IMR-90 (cell line): Measurements from ENCODE around the gene LTBP2. TPM values are rescaled to one million over a fixed set of nuclear protein-coding genes. Genes with fewer than 3 reads are reported as not detected.

ENCODE experiments used
- ATAC-seq: fragments of 200-7000 bp; cut with Tn5 transposase; 2 replicates; pipeline ENCODE4 v1.9.1; 2020; ENCODE audit warnings: low read depth, mild to moderate bottlenecking, moderate library complexity
- BruUV-seq: library from RNA; stranded (reverse); fragments of 400-500 nt; replicated peaks from 2 replicates; lab custom pipeline; 2021; lab: Mats Ljungman, UMichigan
- CTCF ChIA-PET: fragments of 300-600 bp; formaldehyde crosslinking; extraction: SDS; loops from one replicate; lab custom pipeline; 2021; ENCODE audit warnings: antibody characterized with exemption; lab: Yijun Ruan, JAX
- POLR2A ChIA-PET: fragments of 300-600 bp; sonication (Branson Sonifier 250); formaldehyde crosslinking; loops from one replicate; lab custom pipeline; 2022; ENCODE audit warnings: antibody characterized with exemption; ENCODE audit not compliant: unreplicated experiment; lab: Charles Lee
- DNase-seq: peaks from one replicate; pipeline ENCODE4 v3.0.0; 2013
- H2AFZ ChIP-seq: replicated peaks from 2 replicates; pipeline ENCODE3; 2013; ENCODE audit warnings: low read length, mild to moderate bottlenecking; ENCODE audit not compliant: poor library complexity
- H2AK5ac ChIP-seq: 2 replicates; pipeline ENCODE4 v1.6.1; 2013; ENCODE audit warnings: low read depth, low read length, inconsistent platforms
- H2AK9ac ChIP-seq: replicated peaks from 2 replicates; pipeline ENCODE3; 2013; ENCODE audit warnings: mild to moderate bottlenecking, low read depth, low read length, moderate library complexity; ENCODE audit not compliant: poor library complexity
- H2BK120ac ChIP-seq: 2 replicates; pipeline ENCODE4 v1.6.1; 2013; ENCODE audit warnings: low read depth, low read length, inconsistent platforms
- H2BK15ac ChIP-seq: 3 replicates; pipeline ENCODE4 v1.6.1; 2013; ENCODE audit warnings: low read depth, low read length, inconsistent platforms
- H2BK20ac ChIP-seq: 2 replicates; pipeline ENCODE4 v1.6.1; 2013; ENCODE audit warnings: low read depth, mild to moderate bottlenecking, inconsistent platforms, low read length, moderate library complexity
- H2BK5ac ChIP-seq: 2 replicates; pipeline ENCODE4 v1.6.1; 2013; ENCODE audit warnings: mild to moderate bottlenecking, low read depth, low read length, inconsistent platforms; ENCODE audit not compliant: poor library complexity, severe bottlenecking
- H3K14ac ChIP-seq: replicated peaks from 2 replicates; pipeline ENCODE4 v1.6.1; 2013; ENCODE audit warnings: low read depth, low read length, inconsistent platforms
- H3K18ac ChIP-seq: 2 replicates; pipeline ENCODE4 v1.6.1; 2013; ENCODE audit warnings: low read depth, low read length, control low read depth
- H3K23ac ChIP-seq: 2 replicates; pipeline ENCODE4 v1.6.1; 2013; ENCODE audit warnings: low read depth, low read length, inconsistent platforms
- H3K27ac ChIP-seq: 2 replicates; pipeline ENCODE4 v1.5.1; 2013; ENCODE audit warnings: mild to moderate bottlenecking, control low read depth, low read length; ENCODE audit not compliant: insufficient read depth
- H3K27me3 ChIP-seq: 2 replicates; pipeline ENCODE4 v1.6.1; 2013; ENCODE audit warnings: low read length; ENCODE audit not compliant: control insufficient read depth, insufficient read depth
- H3K36me3 ChIP-seq: 2 replicates; pipeline ENCODE4 v1.6.1; 2013; ENCODE audit warnings: low read length, mixed read lengths; ENCODE audit not compliant: control insufficient read depth, insufficient read depth
- H3K4ac ChIP-seq: 2 replicates; pipeline ENCODE4 v1.6.1; 2013; ENCODE audit warnings: low read depth, low read length, inconsistent platforms
- H3K4me1 ChIP-seq: 2 replicates; pipeline ENCODE4 v1.6.1; 2013; ENCODE audit warnings: low read length, mixed read lengths; ENCODE audit not compliant: control insufficient read depth, insufficient read depth
- H3K4me2 ChIP-seq: 2 replicates; pipeline ENCODE4 v1.6.1; 2013; ENCODE audit warnings: low read depth, mild to moderate bottlenecking, control low read depth, low read length, moderate library complexity
- H3K4me3 ChIP-seq: 2 replicates; pipeline ENCODE4 v1.5.1; 2013; ENCODE audit warnings: low read depth, mild to moderate bottlenecking, control low read depth, low read length, moderate library complexity; ENCODE audit not compliant: insufficient read depth
- H3K56ac ChIP-seq: 2 replicates; pipeline ENCODE4 v1.6.1; 2013; ENCODE audit warnings: low read length, inconsistent platforms; ENCODE audit not compliant: insufficient read depth; ENCODE audit errors: extremely low read depth
- H3K79me1 ChIP-seq, 2 experiments: 2 replicates each; pipeline ENCODE4 v1.6.1; 2013; ENCODE audit warnings: low read length in 2 of 2, inconsistent platforms in 1 of 2, low read depth in 1 of 2
- H3K9ac ChIP-seq: 2 replicates; pipeline ENCODE4 v1.6.1; 2013; ENCODE audit warnings: low read depth, low read length, control low read depth
- H3K9me1 ChIP-seq: 2 replicates; pipeline ENCODE4 v1.6.1; 2013; ENCODE audit warnings: low read length, inconsistent platforms; ENCODE audit not compliant: insufficient read depth
- H3K9me3 ChIP-seq: 2 replicates; pipeline ENCODE4 v1.6.1; 2013; ENCODE audit warnings: low read length; ENCODE audit not compliant: control insufficient read depth, insufficient read depth
- H4K20me1 ChIP-seq: 2 replicates; pipeline ENCODE4 v1.6.1; 2013; ENCODE audit warnings: low read length, inconsistent platforms; ENCODE audit not compliant: insufficient read depth
- H4K5ac ChIP-seq: 2 replicates; pipeline ENCODE4 v1.6.1; 2013; ENCODE audit warnings: mild to moderate bottlenecking, low read depth, low read length, control low read depth
- H4K8ac ChIP-seq, 2 experiments: 2 replicates each; pipeline ENCODE4 v1.6.1; 2013; ENCODE audit warnings: low read depth in 2 of 2, low read length in 2 of 2, control low read depth in 1 of 2, inconsistent platforms in 1 of 2
- H4K91ac ChIP-seq: 2 replicates; pipeline ENCODE4 v1.6.1; 2013; ENCODE audit warnings: low read depth, low read length, inconsistent platforms; ENCODE audit not compliant: insufficient read depth
- BHLHE40 ChIP-seq: fragments of 150-350 bp; IDR thresholded peaks from 2 replicates; pipeline ENCODE4 v1.6.1; 2016; ENCODE audit warnings: mild to moderate bottlenecking, low read depth, low read length
- CEBPB ChIP-seq: IDR thresholded peaks from 2 replicates; pipeline ENCODE4 v1.6.1; 2012; ENCODE audit warnings: low read depth, low read length, improper control_type of control experiment
- CHD1 ChIP-seq: IDR thresholded peaks from 2 replicates; pipeline ENCODE4 v1.6.1; 2012; ENCODE audit warnings: low read depth, low read length, improper control_type of control experiment
- ELK1 ChIP-seq: fragments of 150-350 bp; IDR thresholded peaks from 2 replicates; pipeline ENCODE4 v1.6.1; 2016; ENCODE audit warnings: low read depth, mild to moderate bottlenecking, low read length, moderate library complexity, borderline replicate concordance
- RCOR1 ChIP-seq: IDR thresholded peaks from 2 replicates; pipeline ENCODE4 v1.6.1; 2012; ENCODE audit warnings: mild to moderate bottlenecking, low read length, improper control_type of control experiment; ENCODE audit not compliant: insufficient replicate concordance
- RFX5 ChIP-seq: IDR thresholded peaks from 2 replicates; pipeline ENCODE4 v1.8.0; 2012; ENCODE audit warnings: low read depth, mild to moderate bottlenecking, low read length, moderate library complexity
- SMC3 ChIP-seq: fragments of 150-350 bp; IDR thresholded peaks from 2 replicates; pipeline ENCODE4 v1.6.1; 2016; ENCODE audit warnings: low read depth, mild to moderate bottlenecking, antibody characterized with exemption, low read length, moderate library complexity
- USF2 ChIP-seq: fragments of 150-350 bp; IDR thresholded peaks from 2 replicates; pipeline ENCODE4 v1.6.1; 2017; ENCODE audit warnings: mild to moderate bottlenecking, antibody characterized with exemption, low read length, low read depth
- WGBS, 2 experiments: methylation state at CpG; one replicate each; pipeline versions ENCODE4 v1.1.5 to v1.1.7; 2013; ENCODE audit warnings: missing lambda C conversion rate in 2 of 2; ENCODE audit not compliant: insufficient read length in 1 of 2; ENCODE audit errors: extremely low coverage in 2 of 2; 5-methylcytosine and 5-hydroxymethylcytosine counted together
- dilution Hi-C: fragments of 300-500 bp; cut with HindIII; formaldehyde crosslinking; loops from one replicate; pipeline ENCODE4 v1.14.3; 2018; ENCODE audit warnings: low sequenced_read_pairs; ENCODE audit not compliant: unreplicated experiment
- in situ Hi-C: fragments of 300-500 bp; cut with MboI; formaldehyde crosslinking; loops from 3 replicates; pipeline ENCODE4 v1.14.3; 2019; ENCODE audit warnings: low sequenced_read_pairs, inconsistent platforms, mixed read lengths
- intact Hi-C: fragments of 100-400 bp; cut with micrococcal nuclease; formaldehyde crosslinking; loops from 2 replicates; pipeline ENCODE4 v1.10.0; 2022
- polyA plus RNA-seq, 3 experiments: library from polyadenylated mRNA; depleted of rRNA; stranded (reverse); fragments of >200 nt; gene quantifications; 2 replicates each; pipeline ENCODE4 v1.2.3, GENCODE V29; 2012; ENCODE audit warnings: low replicate concordance in 1 of 3
- total RNA-seq: library from RNA; depleted of rRNA; stranded (reverse); fragments of >200 nt; gene quantifications from 2 replicates; pipeline ENCODE4 v1.2.3, GENCODE V29; 2012

Gene LTBP2
- total and polyA plus RNA-seq, 2 of the 4 experiments (the other 2 are of a cell fraction) = 23.8 to 79.3 TPM

GRCh38 chr14:74621556-74621955 is 9.5 kb upstream of the LTBP2 start:
- ATAC-seq (no peak), DNase-seq (no peak)
- no peak overlapping the region; the same call in 1 of the 2 replicates for H4K5ac ChIP-seq
- H3K23ac ChIP-seq = peak overlapping the region; percentile 48; the same call in 1 of the 2 replicates
- TF ChIP-seq BHLHE40 = no peak
- TF ChIP-seq RCOR1 = no peak
- TF ChIP-seq USF2 = peak; percentile 37; the same call in 1 of the 2 replicates
- TF ChIP-seq RFX5 = no peak
- TF ChIP-seq CEBPB = no peak
- TF ChIP-seq SMC3 = no peak
- no peak for TF ChIP-seq ELK1
- no peak for TF ChIP-seq CHD1
- intact Hi-C loops = no loop called here
- peaks cover 0 to 25% of the 10 kb centered on the region in 2 experiments; a peak in 2 of 4 replicates for H3K79me1 ChIP-seq
- peak overlapping the region; percentile 92 for H3K14ac ChIP-seq
- peaks cover 40% of the 10 kb centered on the region for H3K4me1 ChIP-seq
- H2BK120ac ChIP-seq = peak overlapping the region; percentile 93
- H2AFZ ChIP-seq = peak overlapping the region; percentile 53
- WGBS, 2 experiments = 80% methylated on average over 1 of the region's 6 CpGs; no CpG with 5 or more reads in 1 of the 2 experiments
- H3K4me3 ChIP-seq = no peak overlapping the region
- BruUV-seq = no TSS peak
- no peak overlapping the region for H3K56ac ChIP-seq
- H3K36me3 ChIP-seq = no peaks in the 10 kb centered on the region
- H2BK15ac ChIP-seq = peak overlapping the region; percentile 95; the same call in 2 of the 3 replicates
- H2BK20ac ChIP-seq = peak overlapping the region; percentile 83
- in situ Hi-C loops = no loop called here
- no peak overlapping the region for H3K4me2 ChIP-seq
- peak overlapping the region; percentile 77; the same call in 1 of the 2 replicates for H3K18ac ChIP-seq
- no peak overlapping the region for H3K9ac ChIP-seq
- H4K8ac ChIP-seq = peak overlapping the region in 1 of 2 experiments; percentile 91; a peak in 2 of 4 replicates
- H2AK9ac ChIP-seq = no peak overlapping the region
- H3K27ac ChIP-seq = no peak overlapping the region
- H4K91ac ChIP-seq = peak overlapping the region; percentile 95
- dilution Hi-C loops = no loop called here
- no peaks in the 10 kb centered on the region for H4K20me1 ChIP-seq
- H3K4ac ChIP-seq = peak overlapping the region; percentile 94
- H3K9me3 ChIP-seq = no peaks in the 10 kb centered on the region
- peaks cover 51% of the 10 kb centered on the region for H3K9me1 ChIP-seq
- H3K27me3 ChIP-seq = no peaks in the 10 kb centered on the region
- no peak overlapping the region for H2BK5ac ChIP-seq
- peak overlapping the region; percentile 77 for H2AK5ac ChIP-seq
- ChIA-PET CTCF (interaction anchor here (0.6 kb wide), 1 partner anchor 141 kb away, joined by 5 read pairs; no protein-coding TSS in a partner anchor), POLR2A (no interaction called here)
